ENCODE data around the gene C10orf90.

- no peak for TF ChIP-seq FOXM1 (IDR thresholded peaks at IDR 0.05; ENCODE audit: borderline replicate concordance, low read depth)
- no peak for TF ChIP-seq MAX (IDR thresholded peaks at IDR 0.05)
- no peak for TF ChIP-seq YY1 (IDR thresholded peaks at IDR 0.05; ENCODE audit: low read depth)
- no peak for TF ChIP-seq TAF1 (IDR thresholded peaks at IDR 0.05; ENCODE audit: low read depth)
- TF ChIP-seq EP300 (IDR thresholded peaks at IDR 0.05; ENCODE audit: borderline replicate concordance): no peak
- no peak for TF ChIP-seq EGR1 (IDR thresholded peaks at IDR 0.05)
- TF ChIP-seq RAD21 (IDR thresholded peaks at IDR 0.05; ENCODE audit: low read depth): no peak
- TF ChIP-seq CREB1 (IDR thresholded peaks at IDR 0.05; ENCODE audit: low read depth): no peak
Observed at GRCh38 chr10:126538439-126539135, 131.9 kb downstream of the C10orf90 start.

Data from Ishikawa (cell line).